ENCODE measurements around the gene MTRF1L.

DNA sequence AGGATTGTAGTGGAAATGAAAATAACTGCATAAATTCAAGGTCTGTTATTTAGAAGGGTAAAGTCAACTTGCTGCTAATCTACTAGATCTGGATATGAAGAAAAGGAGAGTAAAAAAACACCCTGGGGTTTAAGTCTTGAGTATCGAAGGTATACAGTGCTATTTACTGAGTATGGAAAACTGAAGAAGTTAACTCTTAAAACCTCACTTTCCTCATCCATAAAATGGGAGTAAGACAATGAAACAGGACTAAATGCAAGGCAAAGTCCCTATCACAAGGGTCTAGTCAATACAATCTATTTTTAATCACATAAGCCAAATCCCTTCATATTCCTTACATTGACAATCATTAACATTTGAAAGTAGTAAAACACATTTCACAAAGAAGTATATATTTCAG lies 21.9 kb downstream of the MTRF1L start:
- TF ChIP-seq, protein P1, sequence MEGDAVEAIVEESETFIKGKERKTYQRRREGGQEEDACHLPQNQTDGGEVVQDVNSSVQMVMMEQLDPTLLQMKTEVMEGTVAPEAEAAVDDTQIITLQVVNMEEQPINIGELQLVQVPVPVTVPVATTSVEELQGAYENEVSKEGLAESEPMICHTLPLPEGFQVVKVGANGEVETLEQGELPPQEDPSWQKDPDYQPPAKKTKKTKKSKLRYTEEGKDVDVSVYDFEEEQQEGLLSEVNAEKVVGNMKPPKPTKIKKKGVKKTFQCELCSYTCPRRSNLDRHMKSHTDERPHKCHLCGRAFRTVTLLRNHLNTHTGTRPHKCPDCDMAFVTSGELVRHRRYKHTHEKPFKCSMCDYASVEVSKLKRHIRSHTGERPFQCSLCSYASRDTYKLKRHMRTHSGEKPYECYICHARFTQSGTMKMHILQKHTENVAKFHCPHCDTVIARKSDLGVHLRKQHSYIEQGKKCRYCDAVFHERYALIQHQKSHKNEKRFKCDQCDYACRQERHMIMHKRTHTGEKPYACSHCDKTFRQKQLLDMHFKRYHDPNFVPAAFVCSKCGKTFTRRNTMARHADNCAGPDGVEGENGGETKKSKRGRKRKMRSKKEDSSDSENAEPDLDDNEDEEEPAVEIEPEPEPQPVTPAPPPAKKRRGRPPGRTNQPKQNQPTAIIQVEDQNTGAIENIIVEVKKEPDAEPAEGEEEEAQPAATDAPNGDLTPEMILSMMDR (IDR thresholded peaks at IDR 0.05; ENCODE audit: low read depth, low read length): no peak
- TF ChIP-seq POLR2A (IDR thresholded peaks at IDR 0.05; ENCODE audit: extremely low read depth, insufficient read length): no peak
- TF ChIP-seq, protein P2, sequence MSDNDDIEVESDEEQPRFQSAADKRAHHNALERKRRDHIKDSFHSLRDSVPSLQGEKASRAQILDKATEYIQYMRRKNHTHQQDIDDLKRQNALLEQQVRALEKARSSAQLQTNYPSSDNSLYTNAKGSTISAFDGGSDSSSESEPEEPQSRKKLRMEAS (IDR thresholded peaks at IDR 0.05; ENCODE audit: low read depth, low read length): no peak
